ENCODE results near the gene CBX6. TPM values are rescaled to one million over a fixed set of nuclear protein-coding genes. Genes with fewer than 3 reads are reported as not detected.

The CBX6 gene
- total and polyA plus RNA-seq, 2 of the 8 experiments (the other 6 are each of a cell fraction or from before 2014, with no cell fraction given): 10.6 to 27.5 TPM

GRCh38 chr22:38846412-38846811 is 25.6 kb downstream of the CBX6 start:
- FAIRE-seq (no peak), DNase-seq (ENCODE audit: low read depth in 1 of 2, low spot score in 2 of 2) (no peak)
- CTCF ChIA-PET (ENCODE audit: partially characterized antibody): interaction anchor here (1.1 to 1.7 kb wide), 3 partner anchors 23 to 80 kb away, joined by 3 to 5 read pairs (median 3); no protein-coding TSS in a partner anchor
- Histone ChIP-seq H3K18ac (ENCODE audit: extremely low read depth, low read length) (no peak overlapping the region), H4K20me1 (replicated peaks in 1 of 2; ENCODE audit: control insufficient read depth in 1 of 2, insufficient read depth in 2 of 2, low read length in 2 of 2) (peaks cover 0 to 4% of the 10 kb centered on the region in 2 experiments), H4K8ac (ENCODE audit: extremely low read depth, insufficient read depth, low read length) (no peak overlapping the region), H2AK5ac (ENCODE audit: low read depth, low read length) (no peak overlapping the region), H4K91ac (replicated peaks; ENCODE audit: insufficient read length, low read length) (no peak overlapping the region), H3K9ac (replicated peaks in 1 of 4; ENCODE audit: extremely low read depth in 1 of 4, low read depth in 3 of 4, low read length in 3 of 4) (no peak overlapping the region), H3K4ac (replicated peaks; ENCODE audit: insufficient read length, low read depth, low read length) (no peak overlapping the region), H2BK5ac (ENCODE audit: low read depth, low read length) (no peak overlapping the region), H3K14ac (ENCODE audit: insufficient read length) (no peak overlapping the region), H3K9me3 (ENCODE audit: insufficient read depth in 2 of 2, low read depth in 1 of 2, low read length in 1 of 2) (no peaks in the 10 kb centered on the region), H3K4me3 (ENCODE audit: extremely low read depth in 1 of 4, insufficient read depth in 2 of 4, low read depth in 3 of 4, low read length in 4 of 4) (no peak overlapping the region), H2BK120ac (replicated peaks; ENCODE audit: low read depth, low read length) (no peak overlapping the region), H2AFZ (ENCODE audit: low read length) (no peak overlapping the region), H4K5ac (ENCODE audit: insufficient read length, low read depth, low read length) (no peak overlapping the region), H2BK12ac (ENCODE audit: low read depth, low read length) (no peak overlapping the region), H3K4me2 (ENCODE audit: insufficient read depth in 1 of 2, low read depth in 2 of 2, low read length in 2 of 2) (no peak overlapping the region), H3K36me3 (ENCODE audit: control insufficient read depth in 2 of 4, insufficient read depth in 4 of 4, low read length in 3 of 4) (no peaks in the 10 kb centered on the region), H3K4me1 (replicated peaks in 1 of 4; ENCODE audit: control insufficient read depth in 3 of 4, insufficient read depth in 4 of 4, low read length in 3 of 4) (peaks cover 0 to 7% (median 3%) of the 10 kb centered on the region in 4 experiments; a peak in 4 of 7 replicates), H3K56ac (replicated peaks; ENCODE audit: insufficient read length, low read depth, low read length) (no peak overlapping the region), H3K79me1 (ENCODE audit: low read depth, low read length) (no peaks in the 10 kb centered on the region), H2BK15ac (ENCODE audit: low read length) (no peak overlapping the region), H3K27ac (ENCODE audit: low read depth, low read length) (no peak overlapping the region), H3K27me3 (replicated peaks in 1 of 4; ENCODE audit: control insufficient read depth in 3 of 4, extremely low read depth in 1 of 4, insufficient read depth in 3 of 4, low read length in 3 of 4) (peaks cover 16 to 39% (median 37%) of the 10 kb centered on the region in 4 experiments), H2BK20ac (ENCODE audit: low read length) (no peak overlapping the region), H3K23ac (ENCODE audit: insufficient read length) (no peak overlapping the region), H3K79me2 (ENCODE audit: control insufficient read depth in 1 of 2, insufficient read depth in 2 of 2, low read length in 2 of 2) (no peaks in the 10 kb centered on the region), H3K23me2 (ENCODE audit: low read depth, low read length) (peaks cover 8% of the 10 kb centered on the region; the same call in 1 of the 2 replicates)
- POLR2A ChIA-PET (ENCODE audit: partially characterized antibody): no interaction called here
- WGBS, 2 experiments (ENCODE audit: extremely low coverage in 1 of 2, insufficient coverage in 1 of 2, insufficient read length in 1 of 2, insufficient replicate concordance in 2 of 2, low coverage in 1 of 2, low lambda C conversion rate in 2 of 2, missing lambda C conversion rate in 1 of 2): 85% methylated on average over 1 of the region's 1 CpG; no CpG with 5 or more reads in 1 of the 2 experiments
- no peak for TF ChIP-seq RNF2 (IDR thresholded peaks at IDR 0.05; ENCODE audit: borderline replicate concordance, low read depth, low read length, missing control alignments, poor library complexity, severe bottlenecking)
- TF ChIP-seq POU5F1 (IDR thresholded peaks at IDR 0.05; ENCODE audit: low read depth, low read length): no peak
- no peak for TF ChIP-seq RAD21 (IDR thresholded peaks at IDR 0.05 in 1 of 2, conservative IDR thresholded peaks at IDR 0.05 in 1 of 2; ENCODE audit: low read depth in 2 of 2, low read length in 2 of 2)
- TF ChIP-seq SP4 (IDR thresholded peaks at IDR 0.05; ENCODE audit: low read length): no peak
- no peak for TF ChIP-seq EZH2 (IDR thresholded peaks at IDR 0.05; ENCODE audit: low read depth, low read length, severe bottlenecking)
- TF ChIP-seq SUZ12 (IDR thresholded peaks at IDR 0.05; ENCODE audit: low read length): no peak
- no peak for TF ChIP-seq NANOG (IDR thresholded peaks at IDR 0.05; ENCODE audit: insufficient read depth, low read depth, low read length, poor library complexity, severe bottlenecking)
- TF ChIP-seq CHD2 (IDR thresholded peaks at IDR 0.05; ENCODE audit: low read length): no peak
- TF ChIP-seq TCF12 (IDR thresholded peaks at IDR 0.05; ENCODE audit: low read depth, low read length): no peak
- TF ChIP-seq EGR1 (IDR thresholded peaks at IDR 0.05; ENCODE audit: borderline replicate concordance, low read depth, low read length): no peak
- no peak for TF ChIP-seq BRCA1 (IDR thresholded peaks at IDR 0.05; ENCODE audit: low read depth, low read length)
- no peak for TF ChIP-seq TBP (IDR thresholded peaks at IDR 0.05; ENCODE audit: low read depth, low read length)
